ENCODE measurements around the gene PIK3R2.
A peak's percentile ranks its signal among the peaks of the same experiment; 100 is the strongest.

- peak; percentile 78 to 91 (median 86) for TF ChIP-seq CTCF (IDR thresholded peaks at IDR 0.05)
- no peak for TF ChIP-seq POLR2A (IDR thresholded peaks at IDR 0.05)
- TF ChIP-seq EP300 (IDR thresholded peaks at IDR 0.05; ENCODE audit: low read depth): no peak
Observed at GRCh38 chr19:18112989-18113478, 39.9 kb upstream of the PIK3R2 start.

Data from transverse colon (tissue), 3 donors.